Measurements from ENCODE around the gene SIGLEC5.
"Not testable (repeated sequence)": the region's sequence is repeated elsewhere in the genome, so short reads cannot be mapped to it uniquely, and the experiment has no call there.

The SIGLEC5 gene, protein sequence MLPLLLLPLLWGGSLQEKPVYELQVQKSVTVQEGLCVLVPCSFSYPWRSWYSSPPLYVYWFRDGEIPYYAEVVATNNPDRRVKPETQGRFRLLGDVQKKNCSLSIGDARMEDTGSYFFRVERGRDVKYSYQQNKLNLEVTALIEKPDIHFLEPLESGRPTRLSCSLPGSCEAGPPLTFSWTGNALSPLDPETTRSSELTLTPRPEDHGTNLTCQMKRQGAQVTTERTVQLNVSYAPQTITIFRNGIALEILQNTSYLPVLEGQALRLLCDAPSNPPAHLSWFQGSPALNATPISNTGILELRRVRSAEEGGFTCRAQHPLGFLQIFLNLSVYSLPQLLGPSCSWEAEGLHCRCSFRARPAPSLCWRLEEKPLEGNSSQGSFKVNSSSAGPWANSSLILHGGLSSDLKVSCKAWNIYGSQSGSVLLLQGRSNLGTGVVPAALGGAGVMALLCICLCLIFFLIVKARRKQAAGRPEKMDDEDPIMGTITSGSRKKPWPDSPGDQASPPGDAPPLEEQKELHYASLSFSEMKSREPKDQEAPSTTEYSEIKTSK

DNA sequence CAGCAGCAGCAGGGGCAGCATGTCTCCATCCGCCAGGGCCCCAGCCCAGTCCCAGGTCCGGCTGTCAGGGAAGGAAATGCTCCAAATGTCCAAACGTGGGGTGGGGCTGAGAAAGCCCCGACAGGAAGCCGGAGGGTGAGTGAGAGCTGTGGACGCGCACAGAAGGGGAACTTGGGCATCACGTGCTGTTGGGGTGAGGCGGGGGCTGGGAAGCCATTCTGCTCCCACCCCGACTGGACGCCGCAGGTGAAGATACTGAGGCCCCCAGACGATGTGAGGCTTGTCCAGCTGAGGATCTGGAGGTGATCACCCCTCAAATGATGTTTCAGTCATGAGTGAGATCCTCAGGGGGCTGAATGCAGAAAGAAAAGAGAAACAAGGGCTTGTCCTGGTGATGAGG lies at the start of gene SIGLEC5:
Gene SIGLEC5, minus strand, starts transcription at position 87 of the 400 bp plus-strand sequence. Its CDS starts 66 bp downstream, at position 21.
- DNase-seq (ENCODE audit: low spot score), result not testable (repeated sequence)

DNA sequence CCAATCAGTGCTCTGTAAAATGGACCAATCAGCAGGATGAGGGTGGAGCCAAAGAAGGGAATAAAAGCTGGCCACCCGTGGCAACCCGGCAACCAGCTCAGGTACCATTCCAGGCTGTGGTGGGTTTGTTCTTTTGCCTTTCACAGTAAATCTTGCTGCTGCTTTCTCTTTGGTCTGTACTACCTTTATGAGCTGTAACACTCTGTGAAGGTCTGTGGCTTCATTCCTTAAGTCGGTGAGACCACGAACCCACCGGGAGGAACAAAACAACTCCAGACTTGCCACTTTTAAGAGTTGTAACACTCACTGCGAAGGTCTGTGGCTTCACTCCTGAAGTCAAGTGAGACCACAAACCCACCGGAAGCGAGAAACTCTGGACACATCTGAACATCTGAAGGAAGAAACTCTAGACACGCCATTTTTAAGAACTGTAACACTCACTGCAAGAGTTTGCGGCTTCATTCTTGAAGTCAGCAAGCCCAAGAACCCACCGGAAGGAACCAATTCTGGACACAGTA lies 46.4 kb upstream of the SIGLEC5 start:
- no peak for DNase-seq (ENCODE audit: low spot score)

DNA sequence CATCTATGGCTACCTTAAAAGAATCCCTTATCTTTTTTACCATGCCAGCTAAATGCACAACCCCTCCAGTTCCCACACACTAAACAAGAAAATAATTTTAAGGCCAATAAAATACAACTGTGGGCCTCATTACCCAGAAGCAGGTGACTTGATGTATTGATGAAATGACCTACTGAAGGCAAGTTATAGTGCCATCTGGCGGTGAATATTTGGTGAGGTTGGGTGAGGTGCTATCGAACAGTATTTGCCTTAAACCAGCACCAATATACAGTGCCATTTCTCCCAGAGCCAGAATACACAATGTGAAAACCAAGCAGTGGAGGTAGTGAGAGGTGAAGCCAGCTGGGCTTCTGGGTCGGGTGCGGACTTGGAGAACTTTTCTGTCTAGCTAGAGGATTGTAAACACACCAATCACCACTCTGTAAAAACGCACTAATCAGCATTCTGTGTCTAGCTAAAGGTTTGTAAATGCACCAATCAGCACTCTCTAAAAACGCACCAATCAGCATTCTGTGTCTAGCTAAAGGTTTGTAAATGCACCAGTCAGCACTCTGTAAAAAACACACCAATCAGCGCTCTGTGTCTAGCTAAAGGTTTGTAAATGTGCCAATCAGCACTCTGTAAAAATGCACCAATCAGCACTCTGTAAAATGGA lies 45.8 kb upstream of the SIGLEC5 start:
- DNase-seq (ENCODE audit: low spot score), result not testable (repeated sequence)

DNA sequence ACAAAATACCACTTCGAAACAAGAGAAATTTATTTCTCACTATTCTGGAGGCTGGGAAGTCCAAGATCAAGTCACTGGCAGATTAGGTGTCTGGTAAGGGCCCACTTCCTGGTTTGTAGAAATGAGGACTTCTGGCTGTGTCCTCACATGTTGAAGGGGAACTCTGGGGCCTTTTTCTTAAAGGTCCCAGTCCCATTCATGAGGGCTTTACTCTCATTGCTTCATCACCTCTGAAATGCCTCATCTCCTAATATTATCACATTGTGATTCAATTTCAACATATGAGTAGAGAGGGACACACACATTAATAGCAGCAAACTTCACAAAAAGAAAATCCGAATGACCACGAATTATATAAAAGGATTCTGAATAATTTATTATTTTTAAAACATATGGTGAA lies 38.0 kb upstream of the SIGLEC5 start:
- no peak for DNase-seq (ENCODE audit: low spot score)

DNA sequence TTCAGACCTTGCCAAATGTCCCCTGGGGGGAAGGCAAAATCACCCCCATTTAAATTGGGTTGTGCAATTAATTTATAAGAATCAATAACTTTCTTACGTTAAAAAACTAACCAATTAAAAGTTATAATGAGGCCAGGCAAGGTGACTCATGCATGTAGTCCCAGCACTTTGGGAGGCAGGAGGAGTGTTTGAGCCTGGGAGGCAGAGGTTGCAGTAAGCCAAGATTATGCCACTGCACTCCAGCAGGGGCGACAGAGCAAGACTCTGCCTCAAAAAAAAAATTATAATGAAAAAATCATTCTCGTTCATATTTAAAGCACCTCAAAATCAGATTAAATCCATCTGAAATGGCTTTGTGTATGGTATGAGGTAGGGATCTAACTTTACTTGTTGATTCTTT lies 34.8 kb upstream of the SIGLEC5 start:
- DNase-seq (ENCODE audit: low spot score), result no peak

DNA sequence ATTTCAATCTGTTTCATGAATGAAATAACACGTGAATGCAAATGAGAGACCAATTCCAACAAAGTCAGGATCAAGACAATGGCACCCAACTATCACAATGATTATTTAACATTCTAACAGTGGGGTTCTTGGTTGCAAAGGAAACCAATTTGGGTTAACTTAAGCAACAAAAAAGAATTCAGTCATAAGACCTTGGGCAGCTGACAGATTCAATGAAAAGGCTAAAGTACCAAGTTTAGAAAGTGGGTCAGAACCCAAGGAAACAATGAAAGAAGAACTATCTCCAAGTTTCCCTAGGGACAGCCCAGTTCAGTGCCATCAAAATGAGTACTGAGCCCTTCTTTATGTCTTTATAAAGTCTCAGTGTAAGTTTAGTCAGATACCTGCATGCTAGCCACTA lies 33.9 kb upstream of the SIGLEC5 start:
- no peak for DNase-seq (ENCODE audit: low spot score)

DNA sequence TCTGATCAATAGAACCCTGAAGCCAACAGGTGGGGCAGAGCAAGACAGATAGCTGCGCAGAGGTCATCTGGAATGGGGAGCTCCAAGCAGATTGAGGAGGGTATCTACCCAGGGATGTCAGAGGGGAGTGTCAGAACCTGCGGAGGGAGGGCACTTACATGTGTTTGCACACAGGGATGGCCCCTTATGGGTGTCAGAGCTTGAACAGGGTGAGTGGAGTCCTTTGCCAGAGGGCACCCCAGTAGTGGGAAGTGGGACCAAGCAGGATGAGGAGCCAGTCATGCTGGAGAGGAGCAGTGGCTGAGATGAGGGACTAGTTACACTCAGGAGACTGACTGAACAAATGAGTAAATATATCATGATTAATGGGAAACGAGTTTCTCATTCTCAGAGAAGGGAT lies 33.4 kb upstream of the SIGLEC5 start:
- no peak for DNase-seq (ENCODE audit: low spot score)

DNA sequence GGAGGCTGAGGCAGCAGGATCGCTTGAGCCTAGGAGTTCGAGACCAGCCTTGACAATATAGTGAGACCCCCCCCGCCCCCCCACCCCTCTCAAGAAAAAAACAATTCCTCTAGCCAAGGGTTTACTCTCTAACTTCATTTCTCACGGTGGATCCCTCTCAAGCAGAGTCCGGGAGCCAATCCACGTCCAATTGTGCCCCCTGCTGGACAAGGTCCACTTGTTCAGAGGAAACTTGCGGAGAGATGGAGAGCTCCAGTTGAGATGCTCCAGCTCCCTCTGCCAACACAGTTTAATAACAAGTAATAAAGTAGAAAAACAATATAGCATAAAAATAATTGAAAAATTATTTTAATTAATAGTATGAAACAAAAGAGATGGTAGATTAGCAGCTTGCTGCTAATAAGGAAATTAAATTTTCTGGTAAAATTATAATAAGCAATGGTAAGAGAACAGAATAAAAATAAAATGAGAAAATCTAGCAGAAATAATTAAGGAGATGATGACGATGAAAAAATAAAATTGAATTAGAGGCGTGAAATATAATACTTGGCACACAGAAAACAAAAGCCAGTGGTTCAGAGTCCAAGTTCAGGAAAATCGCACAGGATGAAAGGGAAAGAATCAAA lies 30.9 kb upstream of the SIGLEC5 start:
- peak; percentile 8 for DNase-seq (ENCODE audit: low spot score)

DNA sequence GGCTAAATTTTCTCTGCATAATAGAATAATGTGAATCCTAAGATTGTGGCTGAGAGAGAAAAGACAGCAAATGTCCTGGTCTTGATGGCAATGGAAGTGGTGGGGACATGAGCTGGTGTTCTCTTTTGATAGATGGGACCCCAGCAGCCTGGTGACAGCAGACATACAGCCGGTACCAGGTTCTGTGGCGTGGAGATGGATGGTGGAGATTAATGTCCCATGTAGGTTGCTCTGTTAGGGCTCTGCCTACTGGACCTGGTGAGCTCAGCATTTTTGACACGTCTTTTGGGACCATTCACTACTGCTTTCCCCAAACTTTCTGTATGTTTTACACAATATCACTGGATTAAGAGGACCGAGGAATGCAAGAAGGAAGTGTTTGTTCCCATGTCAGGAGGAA lies 24.6 kb upstream of the SIGLEC5 start:
- DNase-seq (ENCODE audit: low spot score), result no peak

DNA sequence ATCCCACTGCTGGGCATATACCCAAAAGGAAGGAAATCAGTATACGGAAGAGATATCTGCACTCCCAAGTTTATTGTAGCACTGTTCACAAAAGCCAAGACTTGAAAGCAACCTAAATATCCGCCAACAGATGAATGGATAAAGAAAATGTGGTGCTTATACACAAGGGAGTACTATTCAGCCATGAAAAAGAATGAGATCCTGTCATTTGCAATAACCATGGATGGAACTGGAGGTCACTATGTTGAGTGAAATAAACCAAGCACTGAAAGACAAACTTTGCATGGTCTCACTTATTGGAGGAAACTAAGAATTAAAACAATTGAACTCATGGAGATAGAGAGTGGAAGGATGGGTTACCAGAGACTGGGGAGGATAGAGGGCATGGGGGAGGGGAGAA lies 23.0 kb upstream of the SIGLEC5 start:
- DNase-seq (ENCODE audit: low spot score), result no peak

DNA sequence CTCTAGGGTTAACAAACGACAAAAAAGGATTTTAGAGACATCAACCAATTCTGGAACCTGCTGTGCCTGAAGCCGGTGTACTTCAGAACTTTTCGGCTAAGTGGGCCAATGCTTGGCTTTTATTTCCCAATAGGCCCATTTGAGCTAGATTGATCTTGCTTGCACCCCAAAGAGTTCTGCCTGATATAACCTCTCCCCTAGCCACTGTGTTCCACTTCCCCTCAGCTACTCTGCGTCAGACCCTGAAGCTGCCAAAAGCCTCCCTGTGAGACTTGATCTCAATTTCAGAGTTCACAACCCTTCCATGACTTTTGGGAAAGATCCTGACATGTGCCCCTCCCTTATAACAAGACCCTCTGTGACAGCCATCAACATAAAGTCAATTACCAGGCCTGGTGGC lies 22.1 kb upstream of the SIGLEC5 start:
- no peak for DNase-seq (ENCODE audit: low spot score)

DNA sequence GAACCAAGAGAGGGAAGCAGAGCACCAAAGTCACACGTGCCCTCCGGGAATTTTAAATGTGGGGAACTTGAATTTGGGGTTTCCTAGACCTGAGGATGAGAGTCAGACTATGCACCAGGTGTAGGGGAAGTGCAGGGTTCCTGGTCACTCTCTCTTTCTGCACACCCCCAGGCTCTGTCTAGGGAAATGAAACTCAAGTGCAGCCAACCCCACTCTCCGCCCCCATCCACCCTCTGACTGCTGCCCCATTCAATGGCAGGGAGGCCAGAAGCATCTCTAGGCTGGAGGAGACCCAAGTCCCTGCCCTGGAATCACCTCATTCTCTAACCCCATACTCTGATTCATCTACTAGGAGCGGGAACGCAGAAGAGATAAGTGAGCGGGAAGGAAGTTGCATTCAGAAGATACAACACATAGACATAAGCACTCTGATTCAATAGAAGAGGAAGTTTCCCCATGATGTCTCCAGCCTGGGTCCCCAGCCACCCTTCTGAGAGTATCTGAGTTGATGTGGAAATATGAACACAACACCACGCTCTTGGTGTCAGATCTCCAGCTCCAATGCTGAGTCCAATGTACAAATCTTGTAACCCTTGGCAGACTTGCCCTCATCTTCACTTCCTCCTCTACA lies 21.1 kb upstream of the SIGLEC5 start:
- DNase-seq (ENCODE audit: low spot score), result no peak

DNA sequence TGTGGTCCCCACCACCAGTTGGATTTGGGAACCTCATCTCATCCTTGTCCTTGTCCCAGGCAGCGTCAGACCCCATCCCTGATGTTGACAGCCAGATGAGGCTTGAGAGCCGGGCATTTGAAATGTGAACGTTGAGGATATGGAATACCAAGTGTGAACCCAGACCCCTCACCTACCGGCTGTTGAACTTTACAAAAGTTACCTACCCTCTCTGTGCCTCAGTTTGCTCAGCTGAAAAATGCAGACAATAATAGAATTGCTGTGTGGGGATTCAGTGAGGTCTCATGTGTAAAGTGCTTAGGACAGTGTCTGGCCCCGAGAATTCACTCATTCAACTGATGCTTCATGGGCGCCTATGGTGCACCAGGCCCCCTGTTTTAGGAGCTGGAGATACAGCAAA lies 17.1 kb upstream of the SIGLEC5 start:
- no peak for DNase-seq (ENCODE audit: low spot score)

DNA sequence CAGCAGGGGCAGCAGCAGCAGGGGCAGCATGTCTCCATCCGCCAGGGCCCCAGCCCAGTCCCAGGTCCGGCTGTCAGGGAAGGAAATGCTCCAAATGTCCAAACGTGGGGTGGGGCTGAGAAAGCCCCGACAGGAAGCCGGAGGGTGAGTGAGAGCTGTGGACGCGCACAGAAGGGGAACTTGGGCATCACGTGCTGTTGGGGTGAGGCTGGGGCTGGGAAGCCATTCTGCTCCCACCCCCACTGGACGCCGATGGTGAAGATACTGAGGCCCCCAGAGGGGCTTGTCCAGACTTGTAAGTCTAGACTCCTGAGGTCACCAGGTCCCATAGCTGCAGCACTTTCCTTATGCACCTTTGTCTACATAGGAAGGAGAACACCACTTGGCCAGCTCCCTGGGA lies 16.5 kb upstream of the SIGLEC5 start, which contains the start of gene SIGLEC14:
Gene SIGLEC14, minus strand, starts transcription at position 96 of the 400 bp plus-strand sequence. Its CDS starts 66 bp downstream, at position 30.
- not testable (repeated sequence) for DNase-seq (ENCODE audit: low spot score)

DNA sequence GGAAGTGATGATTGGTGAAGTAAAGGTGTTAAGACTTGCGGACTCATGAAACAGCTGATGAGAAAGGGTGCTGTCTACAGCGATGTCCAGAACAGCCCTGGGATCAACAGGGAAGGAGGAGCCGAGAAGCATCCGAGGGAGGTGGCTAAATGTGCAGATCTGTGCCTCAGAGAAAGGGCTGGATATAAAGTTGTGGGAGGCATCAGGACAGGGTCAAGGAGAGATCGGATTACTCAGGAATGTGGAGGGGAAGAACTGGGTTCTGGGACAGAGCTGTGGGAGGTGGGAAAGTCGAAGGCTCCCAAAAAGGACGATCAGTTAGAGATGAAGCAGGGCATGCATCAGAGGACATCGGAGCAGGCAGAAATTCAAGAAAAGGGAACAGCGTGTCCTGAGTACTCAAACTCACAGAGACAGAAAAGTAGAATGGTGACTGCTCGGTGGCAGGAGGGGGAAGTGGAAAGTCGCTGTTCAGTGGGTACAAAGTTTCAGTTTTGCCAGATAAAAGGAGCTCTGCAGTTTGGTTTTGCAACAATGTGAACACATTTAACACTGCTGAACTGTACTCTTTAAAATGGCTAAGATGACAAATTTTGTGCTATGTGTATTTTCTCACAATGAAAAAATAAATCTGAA lies 14.6 kb upstream of the SIGLEC5 start:
- DNase-seq (ENCODE audit: low spot score), result no peak

DNA sequence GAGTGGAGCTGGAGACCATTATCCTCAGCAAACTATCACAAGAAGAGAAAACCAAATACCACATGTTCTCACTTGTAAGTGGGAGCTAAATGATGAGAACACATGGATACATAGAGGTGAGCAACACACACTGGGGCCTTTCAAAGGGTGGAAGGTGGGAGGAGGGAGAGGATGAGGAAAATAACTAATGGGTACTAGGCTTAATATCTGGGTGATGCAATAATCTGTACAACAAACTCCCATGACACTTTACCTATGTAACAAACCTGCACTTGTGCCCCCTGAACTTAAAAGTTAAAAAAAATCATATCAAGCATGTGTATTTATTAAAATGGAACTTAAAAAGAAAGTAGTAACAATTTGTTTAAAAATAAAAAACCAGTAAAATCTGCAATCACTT lies 11.4 kb upstream of the SIGLEC5 start:
- no peak for DNase-seq (ENCODE audit: low spot score)

DNA sequence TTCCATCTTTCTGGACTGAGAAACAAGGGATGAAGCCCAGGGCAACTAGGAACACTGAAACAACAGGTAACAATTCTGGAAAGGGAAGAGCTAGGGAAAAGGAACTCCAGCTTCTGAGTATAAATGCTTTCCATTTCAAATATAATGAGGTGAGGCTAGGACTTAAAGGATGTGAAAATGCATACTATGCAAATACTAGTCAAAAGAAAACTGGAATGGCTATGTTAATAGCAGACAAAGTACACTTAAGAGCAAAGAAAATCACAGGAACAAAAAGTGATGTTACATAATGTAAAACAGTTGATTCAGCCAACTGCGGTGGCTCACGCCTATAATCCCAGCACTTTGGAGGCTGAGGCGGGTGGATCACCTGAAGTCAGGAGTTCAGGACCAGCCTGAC lies 10.2 kb upstream of the SIGLEC5 start:
- DNase-seq (ENCODE audit: low spot score), result no peak

DNA sequence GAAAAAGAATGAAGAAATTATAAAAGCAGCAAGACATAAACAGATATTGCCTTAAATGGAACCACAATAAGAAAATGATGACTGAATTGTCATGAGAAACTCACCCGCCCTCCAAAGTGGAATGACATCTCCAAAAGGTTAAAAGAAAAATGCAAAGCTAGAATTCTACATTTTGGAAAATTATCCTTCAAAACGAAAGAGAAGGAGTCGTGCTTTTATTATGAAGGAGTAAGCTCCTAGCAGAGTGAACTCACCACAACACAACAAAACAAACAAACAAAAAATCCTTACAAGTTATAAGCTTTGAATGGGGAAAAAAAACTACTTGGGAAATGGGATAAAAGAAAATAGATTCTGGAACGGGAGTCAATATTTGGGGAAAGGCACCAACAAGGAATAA lies 9.7 kb upstream of the SIGLEC5 start:
- DNase-seq (ENCODE audit: low spot score), result no peak

DNA sequence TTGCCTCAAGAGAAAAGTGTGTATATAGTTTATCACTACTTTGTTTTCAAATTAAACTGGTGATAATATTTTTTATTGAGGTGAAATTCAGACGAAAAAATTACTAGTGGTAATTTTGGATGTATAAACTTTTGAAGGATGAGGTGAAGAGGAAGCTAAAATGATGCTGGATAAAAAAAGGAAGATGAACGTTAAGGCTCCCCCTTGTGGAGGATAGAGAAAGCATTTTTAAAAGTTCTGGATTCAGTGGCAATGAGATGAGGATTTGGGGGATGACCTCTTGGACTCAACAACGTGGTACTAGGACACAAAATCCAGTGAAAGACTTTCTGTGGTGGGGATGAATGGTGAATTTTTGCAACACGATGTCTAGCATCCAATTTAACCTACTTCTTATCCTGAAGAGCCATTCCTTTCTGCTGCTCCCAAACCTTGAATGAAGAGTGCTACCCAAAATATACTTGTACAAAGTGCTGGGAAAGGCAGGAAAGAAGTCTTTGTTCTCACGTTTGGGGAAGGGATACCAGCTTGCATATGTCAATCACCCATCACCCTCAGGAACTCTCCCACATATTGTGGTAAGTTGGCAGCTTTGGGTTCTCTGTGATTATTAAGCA lies 7.3 kb upstream of the SIGLEC5 start:
- no peak for DNase-seq (ENCODE audit: low spot score)

DNA sequence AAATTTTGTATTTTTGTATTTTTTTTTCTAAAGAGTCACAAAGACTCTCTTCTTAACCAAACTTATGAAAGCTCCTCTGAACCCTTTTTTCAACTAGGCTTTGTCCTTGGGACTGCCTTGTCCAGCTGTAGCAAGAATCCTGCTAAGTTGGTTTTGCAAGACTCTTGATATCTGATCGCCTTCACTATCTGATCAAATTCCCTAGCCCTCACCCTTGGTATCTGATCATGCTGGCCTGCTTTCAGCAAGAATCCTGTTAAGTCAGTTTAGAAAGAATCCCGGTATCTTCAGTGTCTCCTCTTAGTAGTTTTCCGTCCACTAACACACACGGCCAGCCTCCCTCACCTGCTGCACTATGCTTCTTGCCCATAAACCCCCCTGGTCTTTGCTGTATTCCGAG lies 1.9 kb upstream of the SIGLEC5 start:
- no peak for DNase-seq (ENCODE audit: low spot score)
